Neuronal stem cell (in vitro differentiated cells): ENCODE results near the gene LONRF2. TPM values are rescaled to one million over a fixed set of nuclear protein-coding genes. Genes with fewer than 3 reads are reported as not detected.
"Not testable (repeated sequence)": the region's sequence is repeated elsewhere in the genome, so short reads cannot be mapped to it uniquely, and the experiment has no call there.

Experiments used
- DNase-seq: peaks from one replicate; pipeline ENCODE4 v3.0.0-alpha.2; 2013; ENCODE audit warnings: low spot score
- H2AFZ ChIP-seq: one replicate; pipeline ENCODE4 v1.6.1; 2013; ENCODE audit warnings: mild to moderate bottlenecking, low read length, inconsistent platforms
- H2AK5ac ChIP-seq: 2 replicates; pipeline ENCODE4 v1.6.1; 2013; ENCODE audit warnings: low read depth, mild to moderate bottlenecking, inconsistent platforms, low read length, moderate library complexity, mixed read lengths
- H2BK120ac ChIP-seq: 2 replicates; pipeline ENCODE4 v1.6.1; 2013; ENCODE audit warnings: low read depth, mild to moderate bottlenecking, inconsistent platforms, low read length, moderate library complexity, mixed read lengths
- H2BK12ac ChIP-seq: one replicate; pipeline ENCODE4 v1.6.1; 2013; ENCODE audit warnings: low read length, inconsistent platforms
- H2BK15ac ChIP-seq: 2 replicates; pipeline ENCODE4 v1.6.1; 2013; ENCODE audit warnings: mild to moderate bottlenecking, low read length, inconsistent platforms, mixed read lengths
- H2BK5ac ChIP-seq: one replicate; pipeline ENCODE4 v1.6.1; 2013; ENCODE audit warnings: inconsistent platforms, mild to moderate bottlenecking, low read length, moderate library complexity
- H3K14ac ChIP-seq: one replicate; pipeline ENCODE4 v1.6.1; 2013; ENCODE audit warnings: low read length, inconsistent platforms
- H3K18ac ChIP-seq: 2 replicates; pipeline ENCODE4 v1.6.1; 2013; ENCODE audit warnings: low read length, inconsistent platforms
- H3K23ac ChIP-seq: 2 replicates; pipeline ENCODE4 v1.6.1; 2013; ENCODE audit warnings: low read depth, mild to moderate bottlenecking, mixed read lengths, low read length, inconsistent platforms; ENCODE audit not compliant: poor library complexity
- H3K27ac ChIP-seq: replicated peaks from 3 replicates; pipeline ENCODE4 v1.5.1; 2013; ENCODE audit warnings: low read length, inconsistent platforms
- H3K27me3 ChIP-seq, 3 experiments: 2 replicates each; pipeline ENCODE4 v1.6.1; 2013; ENCODE audit warnings: low read length in 3 of 3, mild to moderate bottlenecking in 2 of 3, inconsistent platforms in 1 of 3, low read depth in 1 of 3, mixed read lengths in 1 of 3, moderate library complexity in 1 of 3; ENCODE audit not compliant: control insufficient read depth in 3 of 3, insufficient read depth in 3 of 3
- H3K36me3 ChIP-seq, 2 donors: replicated peaks in 1 of 2; 2 replicates each; pipeline ENCODE4 v1.6.1; 2013; ENCODE audit warnings: low read length in 2 of 2; ENCODE audit not compliant: control insufficient read depth in 2 of 2, insufficient read depth in 2 of 2
- H3K4ac ChIP-seq: 2 replicates; pipeline ENCODE4 v1.6.1; 2013; ENCODE audit warnings: inconsistent platforms, mild to moderate bottlenecking, low read length, moderate library complexity
- H3K4me1 ChIP-seq, 2 donors: 1 replicate in 1 of 2; 2 replicates in 1 of 2; pipeline ENCODE4 v1.6.1; 2013; ENCODE audit warnings: low read length in 2 of 2, low read depth in 1 of 2; ENCODE audit not compliant: control insufficient read depth in 2 of 2, insufficient read depth in 1 of 2
- H3K4me2 ChIP-seq: one replicate; pipeline ENCODE4 v1.6.1; 2013; ENCODE audit warnings: mild to moderate bottlenecking, low read length, inconsistent platforms; ENCODE audit not compliant: insufficient read depth, poor library complexity, severe bottlenecking
- H3K4me3 ChIP-seq, 2 donors: 2 replicates each; pipeline ENCODE4 v1.5.1; 2013; ENCODE audit warnings: low read length in 2 of 2, mild to moderate bottlenecking in 2 of 2, inconsistent platforms in 1 of 2, moderate library complexity in 1 of 2
- H3K79me1 ChIP-seq: one replicate; pipeline ENCODE4 v1.6.1; 2013; ENCODE audit warnings: low read depth, mild to moderate bottlenecking, inconsistent platforms, low read length, moderate library complexity
- H3K9ac ChIP-seq: one replicate; pipeline ENCODE4 v1.6.1; 2013; ENCODE audit warnings: mild to moderate bottlenecking, low read depth, low read length, inconsistent platforms; ENCODE audit not compliant: poor library complexity
- H3K9me3 ChIP-seq, 2 donors: replicated peaks in 1 of 2; 2 replicates each; pipeline versions ENCODE3 to v1.6.1; 2013; ENCODE audit warnings: low read length in 2 of 2, mild to moderate bottlenecking in 2 of 2, inconsistent platforms in 1 of 2, low read depth in 1 of 2, mixed read lengths in 1 of 2, moderate library complexity in 1 of 2; ENCODE audit not compliant: control insufficient read depth in 2 of 2, insufficient read depth in 1 of 2
- H4K8ac ChIP-seq: one replicate; pipeline ENCODE4 v1.6.1; 2013; ENCODE audit warnings: low read depth, mild to moderate bottlenecking, inconsistent platforms, low read length, moderate library complexity
- H4K91ac ChIP-seq: one replicate; pipeline ENCODE4 v1.6.1; 2013; ENCODE audit warnings: low read length, low read depth, mild to moderate bottlenecking, inconsistent platforms; ENCODE audit not compliant: poor library complexity
- WGBS, 2 donors: extraction: QIAGEN DNeasy Blood & Tissue Kit; methylation state at CpG; one replicate each; pipeline ENCODE4 v1.1.7; 2013; ENCODE audit warnings: missing lambda C conversion rate in 2 of 2, mixed read lengths in 1 of 2; ENCODE audit not compliant: insufficient read length in 2 of 2, insufficient replicate concordance in 1 of 2; ENCODE audit errors: extremely low coverage in 2 of 2; 5-methylcytosine and 5-hydroxymethylcytosine counted together
- polyA plus RNA-seq, 2 experiments: library from polyadenylated mRNA; stranded (reverse); fragments of 200-250 nt; gene quantifications; one replicate each; pipeline ENCODE4 v1.2.3, GENCODE V29; 2013

Gene LONRF2
- 0.32 TPM for polyA plus RNA-seq (2013, experiment 1 of 2)
- 0.39 TPM for polyA plus RNA-seq (2013, experiment 2 of 2)

DNA sequence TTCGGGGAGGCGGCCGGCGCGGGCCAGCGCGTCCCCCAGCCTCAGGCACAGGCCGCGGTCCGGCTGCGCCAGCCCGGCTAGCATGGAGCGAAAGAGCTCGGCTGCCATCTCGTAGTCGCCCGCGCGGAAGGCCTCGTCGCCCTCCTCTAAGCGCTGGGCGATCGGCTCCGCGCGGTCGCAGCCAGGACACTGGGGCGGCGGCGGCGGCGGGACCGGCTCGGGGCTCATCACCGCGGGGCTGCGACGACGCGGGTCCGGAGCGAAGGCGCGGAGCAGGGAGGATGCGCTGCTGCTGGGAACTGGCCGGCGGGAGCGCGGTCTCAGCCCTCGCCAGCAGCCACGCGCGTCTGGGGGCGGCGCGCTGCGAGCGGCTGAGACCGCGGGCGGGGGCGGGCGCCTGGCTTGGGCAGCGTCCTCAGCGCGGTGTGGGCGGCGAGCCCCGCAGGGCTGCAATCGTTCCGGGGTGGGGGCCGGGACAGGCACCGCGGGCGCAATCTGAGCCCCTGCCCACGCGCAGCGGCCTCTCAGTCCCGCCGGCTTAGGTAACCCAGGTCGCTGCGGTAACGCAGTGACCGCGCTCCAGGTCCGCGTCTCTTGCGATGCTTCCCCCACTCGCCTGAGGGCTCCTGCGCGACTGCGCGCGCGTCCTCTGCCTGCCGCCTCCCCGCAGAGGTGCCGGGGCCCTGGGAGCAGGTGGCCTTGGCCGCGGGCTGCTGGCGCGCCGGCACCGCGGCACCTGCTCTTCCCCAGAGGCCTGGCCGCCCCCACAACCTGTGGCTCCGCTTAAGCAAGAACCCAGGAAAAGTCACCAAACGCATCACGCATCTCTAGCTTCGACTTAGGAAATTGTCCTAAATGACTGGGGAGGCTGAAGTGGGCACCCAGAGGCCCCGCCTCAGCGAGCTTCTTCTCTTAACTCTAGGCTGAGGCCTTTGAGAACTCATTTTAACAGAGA, at the start of gene LONRF2:
TSS of gene LONRF2 (minus strand) at position 636 of the 955 bp plus-strand sequence. CDS start at position 228, 408 bp downstream.
- Histone ChIP-seq H3K18ac (peak within 1 kb of the TSS; percentile 92), H3K79me1 (no peaks in the 10 kb centered on the region), H3K27me3 (peaks cover 7 to 36% (median 30%) of the 10 kb centered on the region in 3 experiments), H2BK120ac (peak within 1 kb of the TSS; percentile 33), H2BK15ac (no peak within 1 kb of the TSS), H2BK12ac (no peak within 1 kb of the TSS), H3K4me1 (peaks cover 2 to 11% of the 10 kb centered on the region in 2 donors), H3K23ac (no peak within 1 kb of the TSS), H3K4me3 (peak within 1 kb of the TSS; percentile 69 to 90), H3K14ac (peak within 1 kb of the TSS; percentile 28), H2BK5ac (no peak within 1 kb of the TSS), H3K27ac (no peak within 1 kb of the TSS), H3K9me3 (peaks cover 2 to 14% of the 10 kb centered on the region in 2 donors), H3K4me2 (peak within 1 kb of the TSS; percentile 97), H4K91ac (no peak within 1 kb of the TSS), H3K9ac (peak within 1 kb of the TSS; percentile 95), H4K8ac (peak within 1 kb of the TSS; percentile 54), H3K36me3 (no peaks in the 10 kb centered on the region), H2AK5ac (no peak within 1 kb of the TSS), H3K4ac (no peak within 1 kb of the TSS), H2AFZ (peak within 1 kb of the TSS; percentile 99)
- peak; percentile 30 for DNase-seq
- no CpG with 5 or more reads among the region's 113 CpGs for WGBS, 2 donors

DNA sequence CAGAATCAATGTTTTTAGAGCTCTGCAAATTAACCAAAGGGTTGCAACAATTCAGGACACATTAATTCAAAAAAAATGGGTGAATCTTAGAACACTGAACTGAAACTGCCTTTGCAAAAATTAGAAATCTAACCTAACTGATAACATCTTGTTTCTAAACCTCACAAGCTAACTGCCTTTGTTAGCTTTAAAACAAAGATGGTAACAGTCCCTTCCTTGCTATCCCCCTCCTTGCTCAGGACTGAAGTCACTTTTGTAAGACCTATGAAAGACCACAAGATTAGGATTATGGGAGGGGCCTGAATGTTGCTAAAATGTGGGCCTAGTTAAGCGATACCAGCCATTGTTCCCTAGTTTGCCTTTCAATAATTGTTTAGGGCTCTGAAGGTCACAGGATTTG, 44.9 kb upstream of the LONRF2 start:
- Histone ChIP-seq H3K4me2 (no peak overlapping the region), H3K4me3 (no peak overlapping the region), H2BK15ac (no peak overlapping the region), H3K27ac (no peak overlapping the region), H3K23ac (no peak overlapping the region), H2BK12ac (no peak overlapping the region), H3K18ac (no peak overlapping the region), H2AK5ac (no peak overlapping the region), H3K4me1 (peaks cover 3 to 5% of the 10 kb centered on the region in 2 donors), H4K91ac (no peak overlapping the region), H2BK5ac (no peak overlapping the region), H3K27me3 (no peaks in the 10 kb centered on the region), H2AFZ (peak overlapping the region; percentile 54), H4K8ac (no peak overlapping the region), H3K36me3 (no peaks in the 10 kb centered on the region), H3K9me3 (peaks cover 0 to 7% of the 10 kb centered on the region in 2 donors), H2BK120ac (no peak overlapping the region), H3K79me1 (no peaks in the 10 kb centered on the region), H3K9ac (no peak overlapping the region), H3K14ac (no peak overlapping the region), H3K4ac (no peak overlapping the region)
- no CpG with 5 or more reads among the region's 1 CpG for WGBS, 2 donors
- DNase-seq = no peak

DNA sequence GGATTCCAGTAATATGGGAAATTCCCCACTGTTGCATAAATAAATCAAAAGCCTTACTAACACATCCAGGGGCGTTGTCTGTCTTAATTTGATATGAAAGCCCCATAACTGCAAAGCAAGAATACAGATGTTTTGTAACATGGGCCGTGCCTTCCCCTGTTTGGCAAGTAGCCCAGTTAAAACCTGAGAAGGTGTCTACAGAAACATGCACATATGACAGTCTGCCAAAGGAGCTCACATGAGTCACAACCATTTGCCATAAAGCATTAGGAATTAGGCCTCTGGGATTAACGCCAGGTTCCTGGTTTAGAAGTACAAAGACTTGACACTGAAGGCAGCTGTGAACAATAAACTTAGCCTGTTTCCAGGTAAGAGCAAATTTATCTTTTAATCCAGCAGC, 43.1 kb upstream of the LONRF2 start:
- Histone ChIP-seq H3K27ac (no peak overlapping the region), H3K18ac (no peak overlapping the region)

DNA sequence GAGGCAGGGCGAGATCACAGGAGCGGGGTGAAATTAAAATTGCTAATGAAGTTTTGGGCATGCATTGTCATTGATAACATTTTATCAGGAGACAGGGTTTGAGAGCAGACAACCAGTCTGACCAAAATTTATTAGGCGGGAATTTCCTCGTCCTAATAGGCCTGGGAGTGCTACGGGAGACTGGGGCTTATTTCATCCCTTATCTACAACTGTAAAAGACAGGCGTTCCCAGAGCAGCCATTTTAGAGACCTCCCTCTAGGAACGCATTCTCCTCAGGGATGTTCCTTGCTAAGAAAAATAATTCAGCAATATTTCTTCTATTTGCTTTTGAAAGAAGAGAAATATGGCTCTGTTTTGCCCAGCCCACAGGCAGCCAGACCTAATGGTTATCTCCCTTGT, 40.0 kb upstream of the LONRF2 start:
- H2AK5ac ChIP-seq, H3K4me1 ChIP-seq, H3K9me3 ChIP-seq, DNase-seq, H2AFZ ChIP-seq, H2BK5ac ChIP-seq, H2BK12ac ChIP-seq, H3K4ac ChIP-seq, H3K23ac ChIP-seq, H3K36me3 ChIP-seq, H3K9ac ChIP-seq, H2BK120ac ChIP-seq, H3K27ac ChIP-seq, H4K8ac ChIP-seq, H3K79me1 ChIP-seq, H3K18ac ChIP-seq, H3K27me3 ChIP-seq, H2BK15ac ChIP-seq, H4K91ac ChIP-seq, H3K14ac ChIP-seq, H3K4me2 ChIP-seq, H3K4me3 ChIP-seq: not testable (repeated sequence)
- WGBS, 2 donors = no CpG with 5 or more reads among the region's 7 CpGs

More for the DNA sequence above, 43.1 kb upstream of the LONRF2 start:
- Histone ChIP-seq H3K14ac (no peak overlapping the region), H2AK5ac (no peak overlapping the region), H3K9ac (no peak overlapping the region), H3K23ac (no peak overlapping the region), H2BK5ac (no peak overlapping the region), H2BK15ac (no peak overlapping the region), H2AFZ (no peak overlapping the region), H3K4ac (no peak overlapping the region), H3K79me1 (no peaks in the 10 kb centered on the region), H3K27me3 (no peaks in the 10 kb centered on the region), H4K8ac (no peak overlapping the region), H2BK12ac (no peak overlapping the region), H3K4me3 (no peak overlapping the region), H2BK120ac (no peak overlapping the region), H3K4me1 (peaks cover 3 to 5% of the 10 kb centered on the region in 2 donors), H3K36me3 (no peaks in the 10 kb centered on the region), H3K9me3 (no peaks in the 10 kb centered on the region), H3K4me2 (no peak overlapping the region), H4K91ac (no peak overlapping the region)
- no CpG with 5 or more reads among the region's 3 CpGs for WGBS, 2 donors
- no peak for DNase-seq
